Lower leg skin (tissue), 3 donors: Measurements from ENCODE around the gene ZNF100.

Source experiments
- CTCF ChIP-seq, 3 donors: fragments of 450-650 bp; IDR thresholded peaks; one replicate each; pipeline ENCODE4 v1.5.1; 2016; ENCODE audit warnings: antibody characterized with exemption in 3 of 3, mild to moderate bottlenecking in 3 of 3, moderate library complexity in 2 of 3
- POLR2A ChIP-seq, 2 donors: fragments of 450-650 bp; IDR thresholded peaks; one replicate each; pipeline ENCODE4 v1.6.1; 2016 to 2017; ENCODE audit warnings: antibody characterized with exemption in 2 of 2, mild to moderate bottlenecking in 1 of 2, moderate library complexity in 1 of 2

- TF ChIP-seq CTCF (IDR thresholded peaks at IDR 0.05): no peak
- TF ChIP-seq POLR2A (IDR thresholded peaks at IDR 0.05): no peak
Observed at GRCh38 chr19:21749090-21749489, 18.3 kb downstream of the ZNF100 start.
